ENCODE measurements around the gene R3HDM1.
"Not testable (repeated sequence)": the region's sequence is repeated elsewhere in the genome, so short reads cannot be mapped to it uniquely, and the experiment has no call there.

R3HDM1 gene

DNA sequence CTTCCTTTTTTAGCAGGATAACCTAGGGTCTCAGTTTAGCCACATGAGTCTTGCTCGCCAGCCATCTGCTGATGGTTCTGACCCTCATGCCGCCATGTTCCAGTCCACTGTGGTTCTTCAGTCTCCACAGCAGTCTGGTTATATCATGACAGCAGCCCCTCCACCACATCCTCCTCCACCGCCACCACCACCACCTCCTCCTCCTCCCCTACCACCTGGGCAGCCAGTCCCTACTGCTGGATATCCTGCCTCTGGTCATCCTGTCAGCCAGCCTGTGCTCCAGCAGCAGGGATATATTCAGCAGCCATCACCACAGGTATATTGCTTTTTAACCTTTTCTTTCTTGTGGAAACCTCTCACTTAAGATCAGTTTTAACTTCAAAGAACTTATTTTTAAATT, 120.4 kb downstream of the R3HDM1 start:
- TF ChIP-seq, protein P1, sequence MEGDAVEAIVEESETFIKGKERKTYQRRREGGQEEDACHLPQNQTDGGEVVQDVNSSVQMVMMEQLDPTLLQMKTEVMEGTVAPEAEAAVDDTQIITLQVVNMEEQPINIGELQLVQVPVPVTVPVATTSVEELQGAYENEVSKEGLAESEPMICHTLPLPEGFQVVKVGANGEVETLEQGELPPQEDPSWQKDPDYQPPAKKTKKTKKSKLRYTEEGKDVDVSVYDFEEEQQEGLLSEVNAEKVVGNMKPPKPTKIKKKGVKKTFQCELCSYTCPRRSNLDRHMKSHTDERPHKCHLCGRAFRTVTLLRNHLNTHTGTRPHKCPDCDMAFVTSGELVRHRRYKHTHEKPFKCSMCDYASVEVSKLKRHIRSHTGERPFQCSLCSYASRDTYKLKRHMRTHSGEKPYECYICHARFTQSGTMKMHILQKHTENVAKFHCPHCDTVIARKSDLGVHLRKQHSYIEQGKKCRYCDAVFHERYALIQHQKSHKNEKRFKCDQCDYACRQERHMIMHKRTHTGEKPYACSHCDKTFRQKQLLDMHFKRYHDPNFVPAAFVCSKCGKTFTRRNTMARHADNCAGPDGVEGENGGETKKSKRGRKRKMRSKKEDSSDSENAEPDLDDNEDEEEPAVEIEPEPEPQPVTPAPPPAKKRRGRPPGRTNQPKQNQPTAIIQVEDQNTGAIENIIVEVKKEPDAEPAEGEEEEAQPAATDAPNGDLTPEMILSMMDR (IDR thresholded peaks at IDR 0.05; ENCODE audit: low read depth, low read length, missing control alignments): no peak
- H3K4me3 ChIP-seq (ENCODE audit: low read depth, low read length): no peak overlapping the region
- no peak for DNase-seq (ENCODE audit: low read depth)

DNA sequence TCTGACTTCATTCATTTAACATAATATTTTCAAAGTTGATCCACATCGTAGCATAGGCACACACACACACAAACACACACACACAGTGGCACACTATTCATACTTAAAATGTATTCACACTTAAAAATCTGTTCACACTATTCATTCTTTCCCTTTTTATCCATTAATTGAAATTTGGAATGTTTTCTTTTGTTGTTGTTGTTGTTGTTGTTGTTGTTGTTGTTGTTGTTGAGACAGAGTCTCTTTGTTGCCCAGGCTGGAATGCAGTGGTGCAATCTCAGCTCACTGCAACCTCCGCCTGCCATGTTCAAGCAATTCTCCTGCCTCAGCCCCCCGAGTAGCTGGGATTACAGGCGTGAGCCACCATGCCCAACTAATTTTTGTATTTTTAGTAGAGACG, 123.0 kb downstream of the R3HDM1 start:
- H3K4me3 ChIP-seq (ENCODE audit: low read depth, low read length); DNase-seq (ENCODE audit: low read depth): not testable (repeated sequence)

DNA sequence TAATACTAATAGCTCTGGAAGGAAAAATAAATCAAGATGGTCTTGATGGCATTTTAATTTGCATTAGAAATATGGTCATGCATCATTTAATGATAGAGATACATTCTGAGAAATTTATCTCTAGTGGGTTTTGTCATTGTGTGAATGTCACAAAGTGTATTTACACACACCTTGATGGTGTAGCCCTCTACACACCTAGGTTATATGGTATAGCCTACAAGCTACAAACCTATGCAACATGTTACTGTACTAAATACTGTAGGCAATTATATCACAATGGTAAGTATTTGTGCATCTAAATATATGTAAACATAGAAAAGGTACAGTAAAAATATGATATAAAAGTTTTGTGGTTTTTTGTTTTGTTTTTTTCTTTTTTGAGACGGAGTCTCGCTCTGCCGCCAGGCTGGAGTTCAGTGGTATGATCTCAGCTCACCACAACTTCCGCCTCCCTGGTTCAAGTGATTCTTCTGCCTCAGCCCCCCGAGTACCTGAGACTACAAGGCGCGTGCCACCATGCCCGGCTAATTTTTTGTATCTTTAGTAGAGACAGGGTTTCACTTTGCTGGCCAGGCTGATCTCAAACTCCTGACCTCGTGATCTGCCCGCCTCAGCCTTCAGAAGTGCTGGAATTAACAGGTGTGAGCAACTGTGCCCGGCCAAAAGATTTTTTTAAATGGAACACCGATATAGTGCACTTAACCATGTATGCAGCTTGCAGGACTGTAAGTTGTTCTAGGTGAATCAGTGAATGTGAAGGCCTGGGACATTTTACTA, 126.7 kb downstream of the R3HDM1 start:
- no peak for DNase-seq (ENCODE audit: low read depth)

DNA sequence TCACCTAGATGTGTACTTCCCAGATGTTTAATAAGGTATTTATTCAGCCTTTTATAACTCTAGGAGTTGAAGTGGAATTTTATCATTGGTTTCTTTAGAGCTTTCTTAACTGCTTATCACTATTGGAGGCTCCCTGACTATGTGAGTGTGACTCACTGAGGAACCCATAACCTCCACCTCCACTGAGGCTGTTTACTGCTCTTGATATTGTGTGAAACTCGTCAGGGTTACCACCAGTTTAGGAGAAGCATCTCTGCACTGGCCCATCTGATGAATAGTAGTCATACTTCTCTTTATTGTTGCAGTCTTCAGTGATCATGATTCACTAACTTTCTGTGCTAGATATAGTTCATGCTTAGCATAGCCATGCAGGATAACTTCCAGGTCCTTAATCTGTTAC, 130.8 kb downstream of the R3HDM1 start:
- H3K4me3 ChIP-seq (ENCODE audit: low read depth, low read length): no peak overlapping the region
- no peak for DNase-seq (ENCODE audit: low read depth)
- TF ChIP-seq, protein P1 (IDR thresholded peaks at IDR 0.05; ENCODE audit: low read depth, low read length, missing control alignments): no peak

More for the DNA sequence above, 126.7 kb downstream of the R3HDM1 start:
- TF ChIP-seq, protein P1 (IDR thresholded peaks at IDR 0.05; ENCODE audit: low read depth, low read length, missing control alignments): no peak
- no peak overlapping the region for H3K4me3 ChIP-seq (ENCODE audit: low read depth, low read length)

DNA sequence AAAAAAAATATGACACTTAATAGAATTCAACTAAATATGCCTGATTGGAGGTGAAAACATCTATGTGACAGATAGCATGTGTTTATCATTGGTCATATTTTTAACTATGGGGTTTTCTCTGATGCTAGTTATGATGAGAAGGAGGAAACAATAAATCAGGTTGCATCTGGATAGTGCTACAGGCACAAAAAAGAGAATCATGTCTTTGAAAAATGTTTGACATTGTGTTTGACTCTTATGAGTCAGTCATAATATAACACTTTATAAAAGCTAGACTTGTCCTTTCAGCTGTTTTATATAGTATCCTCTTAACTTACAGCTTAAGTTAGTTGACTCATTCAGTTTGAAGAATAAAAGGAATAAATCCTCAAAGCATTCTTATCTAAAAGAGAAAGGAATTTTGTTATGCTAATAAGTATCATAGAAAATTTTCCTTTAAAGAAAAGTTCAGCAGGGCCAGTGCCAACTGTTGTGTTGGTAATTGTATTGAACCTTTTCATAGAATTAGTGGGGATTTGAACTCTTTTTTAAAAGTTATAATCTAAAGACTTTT, 131.9 kb downstream of the R3HDM1 start:
- TF ChIP-seq, protein P1 (IDR thresholded peaks at IDR 0.05; ENCODE audit: low read depth, low read length, missing control alignments): no peak
- H3K4me3 ChIP-seq (ENCODE audit: low read depth, low read length): no peak overlapping the region
- no peak for DNase-seq (ENCODE audit: low read depth)

DNA sequence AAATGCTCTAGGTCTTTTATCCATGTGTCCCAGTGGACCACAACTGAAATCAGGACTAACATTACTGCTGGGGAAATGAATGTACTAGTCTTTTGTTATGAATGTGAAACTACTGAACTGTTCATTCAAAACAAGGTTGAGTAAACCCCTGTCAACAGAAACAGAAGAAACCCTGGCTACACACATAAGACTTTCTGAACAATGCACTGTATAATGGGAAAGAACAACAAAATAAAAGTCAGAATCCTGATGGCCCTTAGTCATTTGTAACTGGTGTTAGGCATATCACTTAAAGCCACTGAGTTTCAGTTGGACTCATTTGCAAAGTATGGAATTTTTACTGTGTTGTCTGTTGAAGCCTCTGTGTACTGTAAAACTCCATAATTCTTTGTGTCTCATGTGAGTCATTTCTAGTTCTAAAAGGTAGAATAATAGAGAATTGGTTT, 133.4 kb downstream of the R3HDM1 start:
- peak; percentile 16 for DNase-seq (ENCODE audit: low read depth)
- TF ChIP-seq, protein P1 (IDR thresholded peaks at IDR 0.05; ENCODE audit: low read depth, low read length, missing control alignments): no peak

DNA sequence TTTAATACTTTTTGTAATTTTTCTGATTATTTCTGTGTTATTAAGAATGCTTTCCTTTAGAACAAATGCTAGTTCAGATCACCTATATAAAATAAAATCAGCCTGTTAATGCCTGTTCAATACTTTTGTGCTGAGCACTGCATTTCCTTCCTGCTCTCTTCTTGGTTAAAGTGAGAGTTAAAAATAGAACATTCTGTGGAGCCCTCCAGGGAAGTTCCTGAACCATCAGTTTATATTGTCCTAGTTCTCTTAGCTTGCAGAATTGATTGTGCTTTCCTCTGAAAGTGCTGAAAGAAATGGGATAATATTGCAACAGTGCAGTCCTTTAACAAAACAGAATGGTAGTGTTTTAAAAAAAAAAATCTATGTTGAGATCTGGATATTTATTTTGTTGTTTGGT, 135.8 kb downstream of the R3HDM1 start:
- TF ChIP-seq, protein P1 (IDR thresholded peaks at IDR 0.05; ENCODE audit: low read depth, low read length, missing control alignments): no peak
- H3K4me3 ChIP-seq (ENCODE audit: low read depth, low read length): no peak overlapping the region
- no peak for DNase-seq (ENCODE audit: low read depth)

More for the DNA sequence above, 133.4 kb downstream of the R3HDM1 start:
- no peak overlapping the region for H3K4me3 ChIP-seq (ENCODE audit: low read depth, low read length)
